Smooth muscle cell of bladder (primary cell): Measurements from ENCODE around the gene CLDND2. TPM values are rescaled to one million over a fixed set of nuclear protein-coding genes. Genes with fewer than 3 reads are reported as not detected.

Experiments used
- total RNA-seq: library from RNA; depleted of rRNA; stranded (reverse); fragments of >200 nt; gene quantifications from 2 replicates; pipeline ENCODE4 v1.2.3, GENCODE V29; 2014

CLDND2 gene
- 0.14 and 0.18 TPM in 2 replicates for total RNA-seq

DNA sequence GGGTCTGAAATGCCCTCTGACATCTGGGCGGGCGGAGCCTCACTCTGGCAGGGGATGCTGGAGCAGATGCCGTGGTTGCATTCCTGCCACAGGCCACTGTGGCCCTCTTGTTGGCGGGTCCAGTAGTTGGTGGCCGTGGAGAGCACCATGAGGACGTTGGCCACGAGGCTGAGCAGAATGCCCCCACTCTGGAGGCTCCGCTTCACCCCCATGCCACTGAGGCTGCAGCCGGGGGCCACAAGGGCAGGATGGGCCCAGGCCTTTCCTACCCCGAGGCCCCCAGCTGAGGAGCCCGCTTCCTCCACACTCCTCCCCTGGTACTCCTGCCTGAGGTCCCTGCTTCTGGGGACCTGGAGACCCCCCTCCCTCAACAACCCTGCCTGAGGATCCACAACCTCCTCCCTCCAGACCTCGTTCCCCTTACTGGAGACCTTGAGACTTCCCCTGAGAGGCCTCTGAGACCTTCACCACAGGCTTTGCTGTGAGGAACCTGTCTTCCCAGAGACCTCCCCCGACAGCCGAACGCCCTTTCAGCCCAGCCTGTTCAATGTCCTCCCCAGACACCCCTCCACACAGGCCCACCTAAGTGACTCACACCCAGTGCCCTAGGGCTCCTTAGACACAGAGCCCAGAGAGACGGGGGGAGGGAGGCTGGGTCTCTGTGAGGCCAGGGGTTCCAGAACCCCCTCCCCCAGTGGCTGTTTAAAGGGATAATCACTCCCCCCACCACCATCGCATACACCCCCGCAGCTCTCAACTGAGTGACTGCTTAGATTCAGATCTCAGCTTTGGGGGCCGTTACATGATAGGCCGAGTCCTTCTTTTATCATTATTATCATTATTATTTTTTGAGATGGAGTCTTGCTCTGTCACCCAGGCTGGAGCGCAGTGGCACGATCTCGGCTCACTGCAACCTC is at the start of gene CLDND2:
Gene CLDND2 (minus strand): TSS at position 638 of the 917 bp plus-strand sequence. CDS start 426 bp downstream, at position 212.

GRCh38 chr19:51417107-51417809 is 48.5 kb upstream of the CLDND2 start, which contains the start of gene SIGLEC10:
SIGLEC10 (minus strand) TSS chr19:51417642; CDS start chr19:51417581, 61 bp downstream.

GRCh38 chr19:51387924-51388389 is 19.2 kb upstream of the CLDND2 start, which contains the start of gene LIM2:
LIM2 (minus strand) TSS chr19:51387974; CDS start chr19:51387443, 531 bp downstream.

GRCh38 chr19:51372649-51373504 is 4.1 kb upstream of the CLDND2 start, which contains the start of gene NKG7:
NKG7 (minus strand) TSS chr19:51372654; CDS start chr19:51372535, 119 bp downstream.

GRCh38 chr19:51365965-51366388 is 2.8 kb downstream of the CLDND2 start, which contains the start of gene ETFB:
ETFB (minus strand) TSS chr19:51366388; CDS start chr19:51366326, 62 bp downstream.

DNA sequence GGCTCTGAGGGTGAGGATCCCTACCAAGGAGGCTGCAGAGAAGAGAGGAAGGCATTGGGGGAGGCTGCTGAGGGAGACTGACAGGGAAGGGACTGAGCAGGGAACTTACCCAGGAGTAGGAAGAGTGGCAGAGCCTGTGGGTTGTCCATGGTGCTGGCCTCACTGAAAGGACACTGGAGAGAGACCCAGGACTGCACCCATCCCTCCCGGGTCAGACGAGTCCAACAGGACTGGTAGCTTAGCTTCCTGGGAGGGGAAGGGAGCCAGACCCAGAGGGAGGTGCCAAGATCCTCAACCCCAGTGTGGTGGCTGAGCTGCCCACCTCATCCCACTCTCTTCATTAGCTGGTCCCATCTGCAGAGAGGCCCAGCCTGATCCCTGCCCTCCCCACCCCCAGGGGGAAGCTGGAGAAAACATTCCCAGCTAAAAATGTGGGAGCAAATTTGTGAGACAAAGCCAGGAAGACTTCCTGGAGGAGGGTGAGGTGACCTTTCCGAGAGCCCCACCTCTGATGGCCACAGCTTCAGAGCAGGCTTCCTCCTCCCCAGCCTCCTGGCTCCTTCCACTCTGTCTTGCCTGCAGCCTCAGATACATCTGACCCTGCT is 26.7 kb downstream of the CLDND2 start, which contains the start of gene VSIG10L:
Gene VSIG10L (minus strand): TSS at position 164 of the 605 bp plus-strand sequence. CDS start 15 bp downstream, at position 149.

Other genes starting within 250 kb of the CLDND2 start
- 0.09 TPM in 1 of 2 replicates, not detected in the other for gene SIGLEC9, start 244.1 kb downstream of the CLDND2 start, total RNA-seq
- gene SIGLEC7, start 226.7 kb downstream of the CLDND2 start, total RNA-seq = 0.09 TPM in 1 of 2 replicates, not detected in the other
- gene CD33, start 143.9 kb downstream of the CLDND2 start, total RNA-seq = not detected in 2 replicates
- not detected in 2 replicates for gene SIGLECL1, start 117.9 kb downstream of the CLDND2 start, total RNA-seq
- not detected in 2 replicates for gene IGLON5, start 57.4 kb downstream of the CLDND2 start, total RNA-seq
- 0.14 and 0.28 TPM in 2 replicates for gene VSIG10L, start 26.9 kb downstream of the CLDND2 start, total RNA-seq
- gene ETFB, start 2.6 kb downstream of the CLDND2 start, total RNA-seq = 189 and 194 TPM in 2 replicates
- not detected in 2 replicates for gene NKG7, start 3.7 kb upstream of the CLDND2 start, total RNA-seq
- gene LIM2, start 19.0 kb upstream of the CLDND2 start, total RNA-seq = not detected in 2 replicates
- not detected in 2 replicates for gene C19orf84, start 21.6 kb upstream of the CLDND2 start, total RNA-seq
- gene SIGLEC10, start 48.6 kb upstream of the CLDND2 start, total RNA-seq = not detected in 2 replicates
- not detected in 2 replicates for gene SIGLEC8, start 89.5 kb upstream of the CLDND2 start, total RNA-seq
- gene CEACAM18, start 109.5 kb upstream of the CLDND2 start, total RNA-seq = not detected in 2 replicates
- not detected in 2 replicates for gene SIGLEC12, start 132.8 kb upstream of the CLDND2 start, total RNA-seq
- gene SIGLEC6, start 162.7 kb upstream of the CLDND2 start, total RNA-seq = not detected in 2 replicates
- 2.7 and 4.4 TPM in 2 replicates for gene ZNF175, start 202.3 kb upstream of the CLDND2 start, total RNA-seq